ENCODE measurements around the gene DAPK2.

Gene DAPK2

DNA sequence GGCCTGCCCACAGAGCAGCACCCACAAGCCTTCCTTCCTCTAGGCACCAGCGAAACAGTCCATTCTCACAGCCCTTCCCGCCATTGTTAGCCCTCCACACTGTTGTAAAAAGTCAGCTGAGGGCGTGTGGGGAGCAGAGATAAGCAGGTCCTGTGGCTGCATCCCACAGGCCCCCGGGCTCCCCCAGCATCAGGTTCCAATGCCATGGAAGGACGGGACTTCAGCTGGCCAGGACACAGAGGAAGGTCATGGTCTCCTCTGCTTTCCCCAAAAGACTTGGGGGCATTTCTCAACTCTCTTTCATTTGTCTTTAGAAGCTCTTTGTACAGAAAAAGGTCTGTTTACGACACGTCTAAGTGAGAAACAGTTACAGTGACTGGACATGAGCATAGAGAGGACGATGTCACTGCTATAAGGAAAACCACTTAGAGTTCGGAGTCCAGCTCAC, 127.4 kb downstream of the DAPK2 start:
- TF ChIP-seq, protein P1, sequence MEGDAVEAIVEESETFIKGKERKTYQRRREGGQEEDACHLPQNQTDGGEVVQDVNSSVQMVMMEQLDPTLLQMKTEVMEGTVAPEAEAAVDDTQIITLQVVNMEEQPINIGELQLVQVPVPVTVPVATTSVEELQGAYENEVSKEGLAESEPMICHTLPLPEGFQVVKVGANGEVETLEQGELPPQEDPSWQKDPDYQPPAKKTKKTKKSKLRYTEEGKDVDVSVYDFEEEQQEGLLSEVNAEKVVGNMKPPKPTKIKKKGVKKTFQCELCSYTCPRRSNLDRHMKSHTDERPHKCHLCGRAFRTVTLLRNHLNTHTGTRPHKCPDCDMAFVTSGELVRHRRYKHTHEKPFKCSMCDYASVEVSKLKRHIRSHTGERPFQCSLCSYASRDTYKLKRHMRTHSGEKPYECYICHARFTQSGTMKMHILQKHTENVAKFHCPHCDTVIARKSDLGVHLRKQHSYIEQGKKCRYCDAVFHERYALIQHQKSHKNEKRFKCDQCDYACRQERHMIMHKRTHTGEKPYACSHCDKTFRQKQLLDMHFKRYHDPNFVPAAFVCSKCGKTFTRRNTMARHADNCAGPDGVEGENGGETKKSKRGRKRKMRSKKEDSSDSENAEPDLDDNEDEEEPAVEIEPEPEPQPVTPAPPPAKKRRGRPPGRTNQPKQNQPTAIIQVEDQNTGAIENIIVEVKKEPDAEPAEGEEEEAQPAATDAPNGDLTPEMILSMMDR (IDR thresholded peaks at IDR 0.05; ENCODE audit: control insufficient read depth, insufficient read depth, low read depth, low read length, missing control alignments), result no peak
- H3K4me3 ChIP-seq (ENCODE audit: control insufficient read depth, low read depth, low read length), result no peak overlapping the region
- DNase-seq (ENCODE audit: low read depth), result no peak

DNA sequence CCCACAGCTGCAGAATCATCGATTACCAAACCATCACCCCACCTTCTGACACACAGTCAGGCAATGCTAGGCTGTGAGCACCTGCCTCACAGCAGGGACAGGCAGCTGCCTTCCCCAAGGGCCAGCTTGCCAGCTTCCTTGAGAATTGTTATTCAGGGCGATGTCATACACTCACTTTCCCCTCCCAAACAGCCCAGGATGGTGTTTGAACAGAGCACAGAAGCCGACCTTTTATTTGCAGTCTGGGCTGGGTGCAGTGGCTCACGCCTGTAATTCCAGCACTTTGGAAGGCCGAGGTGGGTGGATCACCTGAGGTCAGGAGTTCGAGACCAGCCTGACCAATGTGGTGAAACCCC, 128.0 kb downstream of the DAPK2 start:
- no peak for DNase-seq (ENCODE audit: low read depth)
- TF ChIP-seq, protein P1 (IDR thresholded peaks at IDR 0.05; ENCODE audit: control insufficient read depth, insufficient read depth, low read depth, low read length, missing control alignments), result no peak

DNA sequence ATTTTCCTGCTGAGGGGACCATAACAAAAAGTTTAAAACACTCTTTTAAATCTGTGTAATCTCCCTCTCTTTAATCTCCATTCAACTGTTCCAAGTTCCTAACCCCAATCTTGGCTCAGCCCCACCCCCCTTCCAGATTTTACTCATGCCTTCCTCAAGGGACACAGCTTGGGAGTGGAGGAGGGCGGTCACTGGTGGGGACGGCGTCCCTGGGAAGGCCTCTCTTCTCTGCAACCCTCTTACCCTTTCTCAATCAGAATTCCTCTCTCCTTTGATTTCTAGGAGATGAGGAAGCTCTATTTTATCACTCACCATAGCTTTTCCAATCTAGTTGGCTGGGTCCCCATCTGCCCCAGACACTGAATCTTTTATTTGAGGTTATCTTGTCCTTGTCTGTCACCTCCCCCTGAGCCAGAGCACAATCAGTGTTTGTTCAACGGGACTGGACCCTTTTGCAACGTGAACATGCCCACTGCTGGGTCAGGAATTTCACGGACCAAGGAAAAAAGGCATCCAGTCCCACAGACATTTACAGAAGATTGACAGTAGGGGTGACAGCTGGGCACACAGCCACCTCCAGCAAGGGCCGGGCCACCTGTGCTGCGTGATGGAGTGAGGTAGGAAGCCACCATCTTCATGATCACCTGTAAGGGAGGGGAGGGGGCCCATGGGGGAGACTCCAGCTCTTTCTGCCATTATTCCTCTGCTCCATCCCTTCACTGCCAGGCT, 128.5 kb downstream of the DAPK2 start:
- no peak for DNase-seq (ENCODE audit: low read depth)
- TF ChIP-seq, protein P1 (IDR thresholded peaks at IDR 0.05; ENCODE audit: control insufficient read depth, insufficient read depth, low read depth, low read length, missing control alignments), result no peak
- H3K4me3 ChIP-seq (ENCODE audit: control insufficient read depth, low read depth, low read length), result no peak overlapping the region

More for the DNA sequence above, 128.0 kb downstream of the DAPK2 start:
- no peak overlapping the region for H3K4me3 ChIP-seq (ENCODE audit: control insufficient read depth, low read depth, low read length)

DNA sequence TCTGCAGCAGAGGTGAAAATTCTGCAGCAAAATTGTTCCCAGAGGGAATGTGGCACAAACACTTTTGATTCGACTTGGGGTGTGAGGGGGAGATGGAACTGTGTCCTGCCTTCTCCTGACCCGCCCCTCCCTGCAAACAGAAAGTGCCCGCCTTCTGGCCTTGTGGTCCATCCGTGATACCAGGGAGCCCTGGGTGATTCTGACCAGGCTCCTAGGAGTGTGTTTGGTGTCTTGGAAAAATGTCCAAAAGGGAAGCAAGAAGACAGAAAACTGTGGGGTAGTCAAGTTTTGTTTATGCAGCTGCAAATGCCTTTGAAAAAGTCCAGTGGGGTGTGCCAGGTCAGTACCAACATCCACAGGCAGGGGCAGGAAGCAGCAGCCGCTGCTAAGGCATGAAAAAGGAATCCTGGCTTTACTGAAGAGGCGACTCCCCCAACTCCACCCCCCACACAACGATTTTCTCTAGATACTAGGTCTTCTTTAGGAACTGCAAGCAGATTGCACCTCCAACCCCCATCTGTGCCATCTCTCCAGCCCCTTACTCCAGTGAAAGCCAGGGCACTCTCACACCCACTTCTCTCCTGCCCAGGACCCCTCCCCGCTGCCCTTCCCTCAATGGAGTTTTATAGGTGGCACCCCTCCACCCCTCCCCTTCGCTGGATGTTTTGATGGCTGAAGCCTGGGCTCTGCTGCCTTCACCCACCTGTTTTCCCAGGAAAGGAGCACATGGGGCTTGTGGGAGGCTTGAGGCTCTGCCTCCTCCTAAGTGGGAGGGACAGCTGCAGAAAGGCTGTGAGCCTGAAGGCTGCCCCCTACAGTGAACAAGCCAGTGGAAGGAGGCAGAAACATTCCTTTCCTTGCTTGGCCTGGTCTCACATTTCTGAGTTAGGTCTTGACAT, 130.2 kb downstream of the DAPK2 start:
- H3K4me3 ChIP-seq (ENCODE audit: control insufficient read depth, low read depth, low read length), result no peak overlapping the region
- no peak for DNase-seq (ENCODE audit: low read depth)
- TF ChIP-seq, protein P1 (IDR thresholded peaks at IDR 0.05; ENCODE audit: control insufficient read depth, insufficient read depth, low read depth, low read length, missing control alignments), result peak; percentile 60

DNA sequence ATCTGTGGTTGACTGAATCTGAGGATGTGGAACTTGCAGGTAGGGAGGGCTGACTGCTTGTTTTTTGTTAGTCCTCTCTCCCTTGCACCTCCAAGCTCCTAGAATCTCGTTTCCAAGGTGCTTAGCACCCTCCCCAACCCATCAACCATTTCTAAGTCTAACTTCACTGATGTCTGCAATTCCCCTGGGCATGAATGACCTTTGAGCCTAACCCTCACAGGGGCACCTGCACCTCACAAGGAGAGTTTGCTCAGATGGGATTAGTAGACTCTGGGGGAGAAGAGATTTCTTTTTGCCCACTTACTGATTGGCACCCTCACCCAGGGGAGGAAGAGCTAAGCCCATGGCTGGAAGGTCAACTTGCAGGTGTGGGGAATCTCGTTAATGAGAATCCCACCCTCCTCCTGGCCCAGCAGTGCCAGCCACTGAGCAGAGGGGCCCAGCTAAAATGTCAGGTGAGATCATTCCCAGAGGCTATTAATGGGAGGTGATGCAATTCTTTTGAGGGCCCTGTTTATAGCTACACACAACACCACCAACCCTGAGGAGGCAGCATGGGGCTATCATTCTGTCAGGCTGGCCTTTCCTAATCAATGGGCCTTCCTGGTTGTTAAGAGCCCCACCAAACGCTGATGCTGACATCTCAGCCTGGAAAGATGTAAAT, 130.9 kb downstream of the DAPK2 start:
- no peak for DNase-seq (ENCODE audit: low read depth)
- TF ChIP-seq, protein P1 (IDR thresholded peaks at IDR 0.05; ENCODE audit: control insufficient read depth, insufficient read depth, low read depth, low read length, missing control alignments), result no peak
- no peak overlapping the region for H3K4me3 ChIP-seq (ENCODE audit: control insufficient read depth, low read depth, low read length)

DNA sequence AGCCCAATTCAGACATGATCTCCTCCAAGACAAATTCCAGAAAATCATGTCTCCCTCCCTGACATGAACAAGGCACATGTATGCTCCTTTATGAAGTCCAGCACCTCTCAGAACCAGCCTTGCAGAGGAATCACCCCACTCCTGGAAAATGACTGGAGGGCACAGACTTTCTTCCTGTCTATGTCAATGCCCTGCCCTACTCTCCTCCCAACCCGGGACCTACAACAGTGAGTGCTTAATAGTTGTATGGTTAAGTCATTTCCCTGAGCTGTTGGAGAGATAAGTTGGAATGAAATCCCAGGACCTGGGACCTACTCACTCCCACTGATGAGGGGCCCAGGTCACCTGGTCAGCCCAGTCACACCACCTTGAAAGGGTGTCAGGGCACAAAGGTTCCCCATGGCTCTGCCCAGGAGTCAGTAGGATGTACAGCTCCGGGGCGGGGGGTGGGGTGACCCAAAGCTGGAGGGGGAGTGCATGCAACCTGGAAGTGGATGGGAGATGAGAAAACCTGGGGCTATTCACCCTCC, 132.4 kb downstream of the DAPK2 start:
- H3K4me3 ChIP-seq (ENCODE audit: control insufficient read depth, low read depth, low read length), result no peak overlapping the region
- no peak for DNase-seq (ENCODE audit: low read depth)
- TF ChIP-seq, protein P1 (IDR thresholded peaks at IDR 0.05; ENCODE audit: control insufficient read depth, insufficient read depth, low read depth, low read length, missing control alignments), result no peak

Data from AG09309 (cell line).